Uterus (tissue), 4 donors: Measurements from ENCODE around the gene NFE2L2. TPM values are rescaled to one million over a fixed set of nuclear protein-coding genes. Genes with fewer than 3 reads are reported as not detected.

ENCODE experiments used
- DNase-seq, 2 donors: peaks; one replicate each; pipeline ENCODE4 v3.0.0-alpha.2; 2019 to 2020
- H3K27ac ChIP-seq, 2 donors: fragments of 200-600 bp; sonication (generic); 1 replicate in 1 of 2; 2 replicates in 1 of 2; pipeline ENCODE4 v1.5.1; 2016 to 2018
- H3K27me3 ChIP-seq, 2 donors: fragments of 200-600 bp; sonication (generic); one replicate each; pipeline ENCODE4 v1.5.1; 2018 to 2019; ENCODE audit warnings: control low read depth in 1 of 2
- H3K36me3 ChIP-seq, 2 donors: fragments of 200-600 bp; sonication (generic); one replicate each; pipeline ENCODE4 v1.5.1; 2019; ENCODE audit warnings: control low read depth in 1 of 2
- H3K4me1 ChIP-seq, 2 donors: fragments of 200-600 bp; sonication (generic); one replicate each; pipeline ENCODE4 v1.5.1; 2018 to 2019; ENCODE audit warnings: control low read depth in 1 of 2
- H3K4me3 ChIP-seq, 2 donors: fragments of 200-600 bp; sonication (generic); 1 replicate in 1 of 2; 2 replicates in 1 of 2; pipeline ENCODE4 v1.5.1; 2018 to 2019; ENCODE audit warnings: mild to moderate bottlenecking in 1 of 2
- H3K9me3 ChIP-seq, 2 donors: fragments of 200-600 bp; sonication (generic); one replicate each; pipeline ENCODE4 v1.5.1; 2019; ENCODE audit warnings: control low read depth in 1 of 2
- CTCF ChIP-seq, 4 experiments: fragments of 200-600 bp in 2 of 4; fragments of 450-650 bp in 2 of 4; sonication (generic) in 2 of 4; IDR thresholded peaks; one replicate each; pipeline ENCODE4 v1.5.1; 2016 to 2019; ENCODE audit warnings: antibody characterized with exemption in 4 of 4, mild to moderate bottlenecking in 2 of 4, moderate library complexity in 1 of 4
- POLR2A ChIP-seq, 2 donors: fragments of 450-650 bp; IDR thresholded peaks; one replicate each; pipeline ENCODE4 v1.6.1; 2016; ENCODE audit warnings: antibody characterized with exemption in 2 of 2, mild to moderate bottlenecking in 1 of 2, moderate library complexity in 1 of 2
- intact Hi-C: fragments of 100-400 bp; cut with DNase I; formaldehyde crosslinking; loops from one replicate; pipeline ENCODE4 v1.15.1; 2023; ENCODE audit warnings: low total_unique reads
- microRNA-seq: library from miRNA; unstranded; fragments of <30 nt; microRNA quantifications from one replicate; pipeline ENCODE4, GENCODE V29; 2016; ENCODE audit warnings: borderline microRNAs expressed, borderline replicate concordance
- small RNA-seq: library from RNA; depleted of rRNA; stranded (forward); fragments of <200 nt; gene quantifications from one replicate; pipeline ENCODE3, GENCODE V24; 2016
- total RNA-seq, 4 donors: library from RNA; depleted of rRNA in 3 of 4; stranded (reverse); fragments of >200 nt in 3 of 4; gene quantifications; one replicate each; pipeline versions ENCODE4 v1.1.0 to v1.2.4, GENCODE V29; 2014 to 2023
- donor health status: DM: yes; HTN: yes; CAD: no.

NFE2L2 gene
- total RNA-seq, 4 donors from 2014 or later, result 53.0 to 148 (median 90.0) TPM

GRCh38 chr2:177184606-177185005, 79.9 kb downstream of the NFE2L2 start:
- Histone ChIP-seq H3K4me3 (no peak overlapping the region), H3K9me3 (no peaks in the 10 kb centered on the region), H3K36me3 (no peaks in the 10 kb centered on the region), H3K4me1 (no peaks in the 10 kb centered on the region), H3K27ac (no peak overlapping the region), H3K27me3 (no peaks in the 10 kb centered on the region)
- intact Hi-C loops, result no loop called here
- TF ChIP-seq CTCF (IDR thresholded peaks at IDR 0.05), result no peak
- no peak for TF ChIP-seq POLR2A (IDR thresholded peaks at IDR 0.05)
- DNase-seq, result no peak

GRCh38 chr2:177183860-177184259, 80.7 kb downstream of the NFE2L2 start:
- no peak overlapping the region for H3K27ac ChIP-seq
- no peaks in the 10 kb centered on the region for H3K4me1 ChIP-seq
- no peak overlapping the region for H3K4me3 ChIP-seq
- intact Hi-C loops, result no loop called here
- TF ChIP-seq CTCF (IDR thresholded peaks at IDR 0.05) (no peak), POLR2A (IDR thresholded peaks at IDR 0.05) (no peak)
- H3K36me3 ChIP-seq, result no peaks in the 10 kb centered on the region
- H3K9me3 ChIP-seq, result no peaks in the 10 kb centered on the region
- H3K27me3 ChIP-seq, result no peaks in the 10 kb centered on the region
- DNase-seq, result no peak

Small RNA genes within 50 kb of the gene (microRNA-seq; reads per million reads assigned to microRNA genes)
- gene MIR3128 (not detected), gene MIR6512 (not detected)

Small RNA genes within 50 kb of the gene (small RNA-seq; reads per million reads assigned to genes)
- not detected for gene MIR3128
- not detected for gene MIR6512
- not detected for gene RF00019

Other genes starting within 250 kb of the NFE2L2 start
- gene HNRNPA3, start 51.9 kb downstream of the NFE2L2 start, total RNA-seq, result 100 to 1,000 TPM in 2 of 4 donors, 10 to 100 TPM in 2; 56.4 to 256 (median 107) TPM
- gene AGPS, start 128.0 kb upstream of the NFE2L2 start, total RNA-seq, result 10 to 100 TPM; 10.2 to 64.4 (median 40.0) TPM